Neuronal stem cell (in vitro differentiated cells): Measurements from ENCODE around the gene ERVH48-1.
"Not testable (repeated sequence)": the region's sequence is repeated elsewhere in the genome, so short reads cannot be mapped to it uniquely, and the experiment has no call there.

Experiments
- DNase-seq: peaks from one replicate; pipeline ENCODE4 v3.0.0-alpha.2; 2013; ENCODE audit warnings: low spot score
- H2AFZ ChIP-seq: one replicate; pipeline ENCODE4 v1.6.1; 2013; ENCODE audit warnings: mild to moderate bottlenecking, low read length, inconsistent platforms
- H2AK5ac ChIP-seq: 2 replicates; pipeline ENCODE4 v1.6.1; 2013; ENCODE audit warnings: low read depth, mild to moderate bottlenecking, inconsistent platforms, low read length, moderate library complexity, mixed read lengths
- H2BK120ac ChIP-seq: 2 replicates; pipeline ENCODE4 v1.6.1; 2013; ENCODE audit warnings: low read depth, mild to moderate bottlenecking, inconsistent platforms, low read length, moderate library complexity, mixed read lengths
- H2BK12ac ChIP-seq: one replicate; pipeline ENCODE4 v1.6.1; 2013; ENCODE audit warnings: low read length, inconsistent platforms
- H2BK15ac ChIP-seq: 2 replicates; pipeline ENCODE4 v1.6.1; 2013; ENCODE audit warnings: mild to moderate bottlenecking, low read length, inconsistent platforms, mixed read lengths
- H2BK5ac ChIP-seq: one replicate; pipeline ENCODE4 v1.6.1; 2013; ENCODE audit warnings: inconsistent platforms, mild to moderate bottlenecking, low read length, moderate library complexity
- H3K14ac ChIP-seq: one replicate; pipeline ENCODE4 v1.6.1; 2013; ENCODE audit warnings: low read length, inconsistent platforms
- H3K18ac ChIP-seq: 2 replicates; pipeline ENCODE4 v1.6.1; 2013; ENCODE audit warnings: low read length, inconsistent platforms
- H3K23ac ChIP-seq: 2 replicates; pipeline ENCODE4 v1.6.1; 2013; ENCODE audit warnings: low read depth, mild to moderate bottlenecking, mixed read lengths, low read length, inconsistent platforms; ENCODE audit not compliant: poor library complexity
- H3K27ac ChIP-seq: replicated peaks from 3 replicates; pipeline ENCODE4 v1.5.1; 2013; ENCODE audit warnings: low read length, inconsistent platforms
- H3K27me3 ChIP-seq, 3 experiments: 2 replicates each; pipeline ENCODE4 v1.6.1; 2013; ENCODE audit warnings: low read length in 3 of 3, mild to moderate bottlenecking in 2 of 3, inconsistent platforms in 1 of 3, low read depth in 1 of 3, mixed read lengths in 1 of 3, moderate library complexity in 1 of 3; ENCODE audit not compliant: control insufficient read depth in 3 of 3, insufficient read depth in 3 of 3
- H3K36me3 ChIP-seq, 2 donors: replicated peaks in 1 of 2; 2 replicates each; pipeline ENCODE4 v1.6.1; 2013; ENCODE audit warnings: low read length in 2 of 2; ENCODE audit not compliant: control insufficient read depth in 2 of 2, insufficient read depth in 2 of 2
- H3K4ac ChIP-seq: 2 replicates; pipeline ENCODE4 v1.6.1; 2013; ENCODE audit warnings: inconsistent platforms, mild to moderate bottlenecking, low read length, moderate library complexity
- H3K4me1 ChIP-seq, 2 donors: 1 replicate in 1 of 2; 2 replicates in 1 of 2; pipeline ENCODE4 v1.6.1; 2013; ENCODE audit warnings: low read length in 2 of 2, low read depth in 1 of 2; ENCODE audit not compliant: control insufficient read depth in 2 of 2, insufficient read depth in 1 of 2
- H3K4me2 ChIP-seq: one replicate; pipeline ENCODE4 v1.6.1; 2013; ENCODE audit warnings: mild to moderate bottlenecking, low read length, inconsistent platforms; ENCODE audit not compliant: insufficient read depth, poor library complexity, severe bottlenecking
- H3K4me3 ChIP-seq, 2 donors: 2 replicates each; pipeline ENCODE4 v1.5.1; 2013; ENCODE audit warnings: low read length in 2 of 2, mild to moderate bottlenecking in 2 of 2, inconsistent platforms in 1 of 2, moderate library complexity in 1 of 2
- H3K79me1 ChIP-seq: one replicate; pipeline ENCODE4 v1.6.1; 2013; ENCODE audit warnings: low read depth, mild to moderate bottlenecking, inconsistent platforms, low read length, moderate library complexity
- H3K9ac ChIP-seq: one replicate; pipeline ENCODE4 v1.6.1; 2013; ENCODE audit warnings: mild to moderate bottlenecking, low read depth, low read length, inconsistent platforms; ENCODE audit not compliant: poor library complexity
- H3K9me3 ChIP-seq, 2 donors: replicated peaks in 1 of 2; 2 replicates each; pipeline versions ENCODE3 to v1.6.1; 2013; ENCODE audit warnings: low read length in 2 of 2, mild to moderate bottlenecking in 2 of 2, inconsistent platforms in 1 of 2, low read depth in 1 of 2, mixed read lengths in 1 of 2, moderate library complexity in 1 of 2; ENCODE audit not compliant: control insufficient read depth in 2 of 2, insufficient read depth in 1 of 2
- H4K8ac ChIP-seq: one replicate; pipeline ENCODE4 v1.6.1; 2013; ENCODE audit warnings: low read depth, mild to moderate bottlenecking, inconsistent platforms, low read length, moderate library complexity
- H4K91ac ChIP-seq: one replicate; pipeline ENCODE4 v1.6.1; 2013; ENCODE audit warnings: low read length, low read depth, mild to moderate bottlenecking, inconsistent platforms; ENCODE audit not compliant: poor library complexity
- WGBS, 2 donors: extraction: QIAGEN DNeasy Blood & Tissue Kit; methylation state at CpG; one replicate each; pipeline ENCODE4 v1.1.7; 2013; ENCODE audit warnings: missing lambda C conversion rate in 2 of 2, mixed read lengths in 1 of 2; ENCODE audit not compliant: insufficient read length in 2 of 2, insufficient replicate concordance in 1 of 2; ENCODE audit errors: extremely low coverage in 2 of 2; 5-methylcytosine and 5-hydroxymethylcytosine counted together

ERVH48-1 gene

DNA sequence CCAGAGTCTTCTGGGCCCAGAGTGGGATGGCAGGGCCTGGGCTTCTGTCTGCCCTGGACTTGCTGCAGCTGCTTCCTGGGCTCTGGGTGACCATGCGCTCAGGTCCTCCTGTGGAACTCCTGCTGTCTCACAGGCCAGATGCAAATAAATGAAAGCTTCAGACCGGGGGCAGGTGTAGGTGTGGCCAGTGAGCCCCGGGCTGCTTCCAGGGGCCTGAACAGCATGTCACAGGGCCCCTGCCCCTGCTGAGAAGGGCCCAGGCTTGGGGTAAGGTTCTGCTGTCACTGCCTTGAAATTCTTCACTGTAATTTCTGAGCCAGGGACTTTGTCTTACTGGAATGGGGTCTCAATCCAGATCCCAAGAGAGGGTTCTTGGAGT lies 46.5 kb upstream of the ERVH48-1 start:
- Histone ChIP-seq H3K79me1 (peaks cover 10% of the 10 kb centered on the region), H3K36me3 (peaks cover 1 to 7% of the 10 kb centered on the region in 2 donors), H3K4me2 (no peak overlapping the region), H3K27me3 (no peaks in the 10 kb centered on the region), H3K4me3 (no peak overlapping the region), H3K27ac (no peak overlapping the region), H2AK5ac (peak overlapping the region; percentile 35), H3K4me1 (peaks cover 6 to 7% of the 10 kb centered on the region in 2 donors), H3K18ac (no peak overlapping the region), H4K8ac (no peak overlapping the region), H3K14ac (peak overlapping the region; percentile 17), H3K9ac (no peak overlapping the region), H2BK120ac (no peak overlapping the region), H3K9me3 (peaks cover 2 to 10% of the 10 kb centered on the region in 2 donors), H2BK15ac (peak overlapping the region; percentile 26), H3K23ac (peak overlapping the region; percentile 31), H3K4ac (no peak overlapping the region), H2BK12ac (peak overlapping the region; percentile 41), H2AFZ (peak overlapping the region; percentile 76), H2BK5ac (no peak overlapping the region), H4K91ac (no peak overlapping the region)
- WGBS, 2 donors, result no CpG with 5 or more reads among the region's 3 CpGs
- no peak for DNase-seq

DNA sequence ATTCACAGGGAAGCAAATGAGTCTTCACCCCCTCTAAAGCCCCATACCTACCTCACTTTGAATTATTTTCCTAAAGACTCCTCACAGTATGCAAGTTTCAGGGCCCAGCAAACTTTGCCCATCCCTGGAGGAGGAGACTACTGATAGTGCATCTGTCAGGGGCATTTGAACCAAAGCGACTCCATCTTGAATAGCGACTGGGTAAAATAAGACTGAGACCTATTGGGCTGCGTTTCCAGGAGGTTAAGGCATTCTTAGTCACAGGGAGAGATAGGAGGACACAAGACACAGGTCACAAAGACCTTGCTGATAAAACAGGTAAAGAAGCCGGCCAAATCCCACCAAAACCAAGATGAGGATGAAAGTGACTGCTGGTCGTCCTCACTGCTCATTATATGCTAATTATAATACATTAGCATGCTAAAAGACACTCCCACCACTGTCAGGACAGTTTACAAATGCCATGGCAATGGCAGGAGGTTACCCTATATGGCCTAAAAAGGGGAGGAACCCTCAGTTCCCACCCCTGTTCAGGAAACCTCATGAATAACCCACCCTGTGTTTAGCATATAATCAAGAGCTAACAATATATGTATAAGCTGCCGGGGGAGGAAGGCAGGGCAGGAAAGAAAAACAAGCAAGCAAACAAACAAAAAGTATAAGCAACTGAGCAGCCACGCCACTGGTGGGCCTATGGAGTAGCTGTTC lies 45.7 kb upstream of the ERVH48-1 start:
- Histone ChIP-seq H3K9ac (no peak overlapping the region), H2BK12ac (no peak overlapping the region), H3K4me2 (no peak overlapping the region), H3K23ac (no peak overlapping the region), H3K27ac (no peak overlapping the region), H4K8ac (no peak overlapping the region), H3K18ac (no peak overlapping the region), H2BK15ac (no peak overlapping the region), H3K9me3 (peaks cover 2% of the 10 kb centered on the region in 2 donors), H2AFZ (peak overlapping the region; percentile 76), H3K4me1 (peaks cover 6% of the 10 kb centered on the region in 2 donors), H3K36me3 (no peaks in the 10 kb centered on the region), H3K27me3 (no peaks in the 10 kb centered on the region), H4K91ac (no peak overlapping the region), H3K14ac (no peak overlapping the region), H3K79me1 (peaks cover 10% of the 10 kb centered on the region), H2AK5ac (no peak overlapping the region), H2BK120ac (no peak overlapping the region), H3K4ac (no peak overlapping the region), H3K4me3 (no peak overlapping the region), H2BK5ac (no peak overlapping the region)
- WGBS, 2 donors, result no CpG with 5 or more reads among the region's 7 CpGs
- DNase-seq, result no peak

- Histone ChIP-seq H3K4ac (no peak overlapping the region), H4K8ac (no peak overlapping the region), H2BK12ac (no peak overlapping the region), H2AK5ac (no peak overlapping the region), H3K9ac (no peak overlapping the region), H3K14ac (no peak overlapping the region), H2AFZ (peak overlapping the region; percentile 53), H3K18ac (no peak overlapping the region), H2BK15ac (no peak overlapping the region), H2BK5ac (no peak overlapping the region), H3K27me3 (no peaks in the 10 kb centered on the region), H3K9me3 (peaks cover 2% of the 10 kb centered on the region in 2 donors), H3K4me1 (peaks cover 5 to 8% of the 10 kb centered on the region in 2 donors), H2BK120ac (no peak overlapping the region), H3K4me2 (no peak overlapping the region), H3K23ac (no peak overlapping the region), H3K4me3 (no peak overlapping the region), H4K91ac (no peak overlapping the region), H3K79me1 (peaks cover 6% of the 10 kb centered on the region), H3K27ac (no peak overlapping the region), H3K36me3 (no peaks in the 10 kb centered on the region)
- WGBS, 2 donors, result no CpG with 5 or more reads among the region's 6 CpGs
- DNase-seq, result no peak
Observed at GRCh38 chr21:42969193-42969600, 43.8 kb upstream of the ERVH48-1 start.

- H3K23ac ChIP-seq, H3K27me3 ChIP-seq, H3K4me1 ChIP-seq, H2BK120ac ChIP-seq, H3K79me1 ChIP-seq, H3K18ac ChIP-seq, H4K8ac ChIP-seq, H2BK5ac ChIP-seq, H3K4me3 ChIP-seq, H3K4ac ChIP-seq, H2BK15ac ChIP-seq, H3K4me2 ChIP-seq, H3K9ac ChIP-seq, H4K91ac ChIP-seq, H2BK12ac ChIP-seq, H3K27ac ChIP-seq, H3K14ac ChIP-seq, DNase-seq, H3K9me3 ChIP-seq, H2AK5ac ChIP-seq, H2AFZ ChIP-seq, H3K36me3 ChIP-seq: not testable (repeated sequence)
- no CpG with 5 or more reads among the region's 9 CpGs for WGBS, 2 donors
Observed at GRCh38 chr21:42967616-42968015, 42.2 kb upstream of the ERVH48-1 start.
